Nephron progenitor cell (in vitro differentiated cells): Measurements from ENCODE around the gene CNOT6L.

Source experiments
- DNase-seq: peaks from one replicate; pipeline ENCODE4 v3.0.0; 2021
- H3K27ac Mint-ChIP-seq: 2 replicates; pipeline ENCODE4 v1.8.0; 2021; ENCODE audit warnings: mild to moderate bottlenecking, moderate library complexity, mixed read lengths
- H3K27me3 Mint-ChIP-seq: 2 replicates; pipeline ENCODE4 v1.8.0; 2021; ENCODE audit warnings: mild to moderate bottlenecking, low read depth, mixed read lengths; ENCODE audit not compliant: poor library complexity
- H3K36me3 Mint-ChIP-seq: 2 replicates; pipeline ENCODE4 v1.8.0; 2021; ENCODE audit warnings: low read depth, mixed read lengths
- H3K4me1 Mint-ChIP-seq: 2 replicates; pipeline ENCODE4 v1.8.0; 2021; ENCODE audit warnings: mixed read lengths
- H3K4me3 Mint-ChIP-seq: 2 replicates; pipeline ENCODE4 v1.8.0; 2021; ENCODE audit warnings: mild to moderate bottlenecking, moderate library complexity, mixed read lengths
- H3K9me3 Mint-ChIP-seq: 2 replicates; pipeline ENCODE4 v1.8.0; 2021; ENCODE audit warnings: mild to moderate bottlenecking, moderate library complexity, mixed read lengths
- TF ChIP-seq, protein P1 (sequence below): fragments of 200-600 bp; sonication (generic); IDR thresholded peaks from 2 replicates; pipeline ENCODE4 v1.5.0; 2021; ENCODE audit warnings: antibody characterized with exemption

The CNOT6L gene

DNA sequence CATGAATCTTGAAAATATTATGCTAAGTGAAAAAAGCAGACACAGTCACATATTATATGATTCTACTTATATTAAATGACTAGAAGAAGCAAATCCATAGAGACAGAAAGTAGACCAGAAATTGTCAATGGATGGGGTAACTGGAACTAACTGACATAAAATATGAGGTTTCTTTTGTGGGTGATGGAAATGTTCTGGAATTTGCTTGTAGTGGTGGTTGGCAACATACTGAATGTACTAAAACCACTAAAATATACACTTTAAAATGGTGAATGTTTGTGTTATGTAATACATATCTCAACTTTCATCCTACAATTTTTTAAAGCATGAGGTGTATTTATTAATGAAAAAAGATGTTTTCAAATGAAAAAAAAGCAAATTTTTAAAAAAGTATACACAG is 14.7 kb downstream of the CNOT6L start:
- H3K4me3 Mint-ChIP-seq, result no peak overlapping the region
- H3K4me1 Mint-ChIP-seq, result peaks cover 9% of the 10 kb centered on the region
- H3K36me3 Mint-ChIP-seq, result no peaks in the 10 kb centered on the region
- no peak for DNase-seq
- TF ChIP-seq, protein P1, sequence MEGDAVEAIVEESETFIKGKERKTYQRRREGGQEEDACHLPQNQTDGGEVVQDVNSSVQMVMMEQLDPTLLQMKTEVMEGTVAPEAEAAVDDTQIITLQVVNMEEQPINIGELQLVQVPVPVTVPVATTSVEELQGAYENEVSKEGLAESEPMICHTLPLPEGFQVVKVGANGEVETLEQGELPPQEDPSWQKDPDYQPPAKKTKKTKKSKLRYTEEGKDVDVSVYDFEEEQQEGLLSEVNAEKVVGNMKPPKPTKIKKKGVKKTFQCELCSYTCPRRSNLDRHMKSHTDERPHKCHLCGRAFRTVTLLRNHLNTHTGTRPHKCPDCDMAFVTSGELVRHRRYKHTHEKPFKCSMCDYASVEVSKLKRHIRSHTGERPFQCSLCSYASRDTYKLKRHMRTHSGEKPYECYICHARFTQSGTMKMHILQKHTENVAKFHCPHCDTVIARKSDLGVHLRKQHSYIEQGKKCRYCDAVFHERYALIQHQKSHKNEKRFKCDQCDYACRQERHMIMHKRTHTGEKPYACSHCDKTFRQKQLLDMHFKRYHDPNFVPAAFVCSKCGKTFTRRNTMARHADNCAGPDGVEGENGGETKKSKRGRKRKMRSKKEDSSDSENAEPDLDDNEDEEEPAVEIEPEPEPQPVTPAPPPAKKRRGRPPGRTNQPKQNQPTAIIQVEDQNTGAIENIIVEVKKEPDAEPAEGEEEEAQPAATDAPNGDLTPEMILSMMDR, result no peak
- no peaks in the 10 kb centered on the region for H3K27me3 Mint-ChIP-seq
- H3K27ac Mint-ChIP-seq, result no peak overlapping the region
- H3K9me3 Mint-ChIP-seq, result no peaks in the 10 kb centered on the region

DNA sequence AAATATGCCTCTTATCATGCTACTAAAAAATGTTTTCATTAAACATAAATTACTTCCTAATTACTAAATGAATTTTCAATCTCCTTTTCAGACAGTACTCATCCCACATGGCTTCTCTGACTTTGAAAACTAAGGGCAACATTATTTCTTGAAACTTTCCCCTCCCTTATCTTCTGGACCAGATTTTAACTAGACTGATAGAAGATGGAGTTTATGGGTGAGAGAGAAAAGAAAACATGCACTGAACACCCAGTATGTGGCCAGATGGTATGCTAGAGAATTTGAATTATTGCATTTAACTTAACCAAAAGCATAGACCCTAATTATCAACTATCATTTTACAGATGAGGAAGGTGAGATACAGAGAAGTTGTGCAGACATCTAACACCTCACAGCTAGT is 16.8 kb downstream of the CNOT6L start:
- no peaks in the 10 kb centered on the region for H3K27me3 Mint-ChIP-seq
- H3K36me3 Mint-ChIP-seq, result no peaks in the 10 kb centered on the region
- peaks cover 9% of the 10 kb centered on the region for H3K4me1 Mint-ChIP-seq
- DNase-seq, result no peak
- H3K4me3 Mint-ChIP-seq, result no peak overlapping the region
- TF ChIP-seq, protein P1, result no peak
- no peaks in the 10 kb centered on the region for H3K9me3 Mint-ChIP-seq
- no peak overlapping the region for H3K27ac Mint-ChIP-seq

DNA sequence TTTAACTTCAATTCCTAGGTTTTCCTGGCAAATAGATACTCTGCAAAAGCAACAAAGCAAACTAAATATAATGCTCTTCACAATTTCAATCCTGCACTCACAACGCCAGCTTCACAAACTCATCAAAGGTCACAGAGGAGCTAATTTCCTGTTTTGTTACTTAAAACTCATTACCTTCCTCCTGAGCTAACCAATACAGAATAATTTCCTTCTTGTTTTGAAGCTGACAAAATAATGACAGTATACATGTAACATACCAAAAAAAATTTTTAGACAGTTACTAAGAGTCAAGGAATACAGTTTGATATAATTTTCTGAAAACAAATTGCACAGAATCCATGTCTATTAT is 17.9 kb downstream of the CNOT6L start:
- H3K36me3 Mint-ChIP-seq, result peaks cover 4% of the 10 kb centered on the region
- H3K4me3 Mint-ChIP-seq, result no peak overlapping the region
- no peak for DNase-seq
- peaks cover 3% of the 10 kb centered on the region for H3K9me3 Mint-ChIP-seq
- TF ChIP-seq, protein P1, result no peak
- H3K27me3 Mint-ChIP-seq, result no peaks in the 10 kb centered on the region
- no peak overlapping the region for H3K27ac Mint-ChIP-seq
- peaks cover 13% of the 10 kb centered on the region for H3K4me1 Mint-ChIP-seq

DNA sequence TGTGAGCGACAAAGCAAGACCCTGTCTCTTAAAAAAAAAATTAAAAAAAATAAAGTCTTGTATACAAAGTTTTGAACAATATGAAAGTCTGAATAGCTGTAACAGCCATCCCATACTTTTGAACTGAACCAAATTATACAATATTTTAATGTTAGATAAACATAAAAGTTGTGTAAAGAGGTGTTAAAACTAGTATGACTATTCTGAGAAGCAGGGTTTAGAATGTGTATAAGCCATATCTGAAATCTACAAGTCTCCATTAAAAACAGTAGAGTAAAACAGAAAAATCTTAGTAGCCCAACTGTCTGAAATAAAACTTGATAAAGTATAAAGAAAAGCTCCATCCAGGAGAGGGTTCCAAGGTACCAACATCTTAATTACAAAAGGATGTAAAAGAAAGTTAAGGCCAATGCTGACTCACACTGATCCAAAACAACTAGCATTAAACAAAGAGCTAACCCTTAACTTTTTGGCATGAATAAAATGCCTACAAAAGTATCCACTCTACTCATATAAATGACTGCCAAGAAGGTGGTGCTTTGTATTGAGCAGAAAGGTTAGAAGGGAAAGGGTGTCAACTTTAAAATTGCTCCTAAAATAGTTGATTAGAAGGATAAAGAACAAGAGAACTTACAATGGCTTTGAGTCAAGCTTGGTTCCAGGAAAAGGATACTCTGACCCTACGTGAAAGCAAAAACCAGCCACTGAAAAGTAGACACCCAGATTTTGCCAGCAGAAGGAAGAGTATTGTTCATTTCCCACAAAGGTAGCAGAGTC is 18.5 kb downstream of the CNOT6L start:
- Mint-ChIP-seq H3K36me3 (peaks cover 8% of the 10 kb centered on the region), H3K27ac (no peak overlapping the region), H3K4me1 (peaks cover 13% of the 10 kb centered on the region), H3K4me3 (no peak overlapping the region), H3K27me3 (no peaks in the 10 kb centered on the region), H3K9me3 (peaks cover 5% of the 10 kb centered on the region)
- TF ChIP-seq, protein P1, result no peak
- no peak for DNase-seq

DNA sequence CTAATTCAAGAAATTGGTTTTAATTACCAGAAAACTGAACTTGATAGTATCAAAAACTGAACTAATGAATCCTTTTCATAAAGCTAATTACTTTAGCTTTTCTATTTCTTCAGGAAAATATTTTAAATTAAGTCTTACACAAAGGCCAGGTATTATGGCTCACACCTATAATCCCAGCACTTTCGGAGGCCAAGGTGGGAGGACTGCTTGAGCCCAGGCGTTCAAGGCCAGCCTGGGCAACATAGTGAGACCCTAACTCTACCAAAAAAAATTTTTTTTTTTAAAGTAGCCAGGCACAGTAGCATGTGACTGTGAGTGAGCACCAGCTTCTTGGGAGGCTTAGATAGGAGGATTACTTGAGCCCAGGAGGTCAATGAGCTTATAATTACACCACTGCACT is 19.1 kb downstream of the CNOT6L start:
- Mint-ChIP-seq H3K36me3 (peaks cover 12% of the 10 kb centered on the region), H3K4me1 (peaks cover 13% of the 10 kb centered on the region), H3K27me3 (no peaks in the 10 kb centered on the region), H3K9me3 (peaks cover 8% of the 10 kb centered on the region), H3K4me3 (no peak overlapping the region), H3K27ac (no peak overlapping the region)
- no peak for DNase-seq
- TF ChIP-seq, protein P1, result no peak

DNA sequence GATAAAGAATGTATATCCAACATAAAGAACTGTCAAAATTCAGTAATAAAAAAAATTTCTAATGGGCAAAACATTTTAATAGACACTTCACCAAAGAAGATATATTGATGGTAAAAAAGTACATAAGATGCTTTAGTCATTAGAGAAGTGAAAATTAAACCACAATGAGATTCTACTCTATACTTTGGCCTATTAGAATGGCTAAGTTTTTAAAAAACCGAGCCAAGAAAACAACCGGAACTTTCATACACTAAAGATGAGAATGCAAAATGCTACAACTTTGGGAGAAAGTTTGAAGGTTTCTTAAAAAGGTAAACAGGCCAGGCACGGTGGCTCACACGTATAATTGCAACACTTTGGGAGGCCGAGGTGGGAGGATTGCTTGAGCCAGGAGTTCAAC is 20.8 kb downstream of the CNOT6L start:
- peaks cover 2% of the 10 kb centered on the region for H3K27me3 Mint-ChIP-seq
- TF ChIP-seq, protein P1, result no peak
- DNase-seq, result no peak
- H3K36me3 Mint-ChIP-seq, result peaks cover 12% of the 10 kb centered on the region
- H3K9me3 Mint-ChIP-seq, result peaks cover 8% of the 10 kb centered on the region
- H3K4me3 Mint-ChIP-seq, result no peak overlapping the region
- H3K27ac Mint-ChIP-seq, result no peak overlapping the region
- H3K4me1 Mint-ChIP-seq, result peaks cover 13% of the 10 kb centered on the region
